Endodermal cell (in vitro differentiated cells): ENCODE data around the gene ADAMTS12. TPM values are rescaled to one million over a fixed set of nuclear protein-coding genes. Genes with fewer than 3 reads are reported as not detected.

ENCODE experiments used
- DNase-seq: peaks from one replicate; pipeline ENCODE4 v3.0.0-alpha.2; 2017
- H3K27ac ChIP-seq: 2 replicates; pipeline ENCODE4 v1.5.1; 2013; ENCODE audit warnings: mild to moderate bottlenecking, low read depth, low read length, moderate library complexity
- H3K27me3 ChIP-seq: 2 replicates; pipeline ENCODE4 v1.6.1; 2013; ENCODE audit warnings: mild to moderate bottlenecking, low read length, moderate library complexity; ENCODE audit not compliant: insufficient read depth, control insufficient read depth, poor library complexity, severe bottlenecking
- H3K36me3 ChIP-seq: 2 replicates; pipeline ENCODE4 v1.7.0; 2013; ENCODE audit warnings: mild to moderate bottlenecking, low read length, moderate library complexity; ENCODE audit not compliant: control insufficient read depth, insufficient read depth
- H3K4me1 ChIP-seq: one replicate; pipeline ENCODE4 v1.7.0; 2013; ENCODE audit warnings: low read length; ENCODE audit not compliant: control insufficient read depth, insufficient read depth
- H3K4me3 ChIP-seq: 2 replicates; pipeline ENCODE4 v1.5.1; 2013; ENCODE audit warnings: mild to moderate bottlenecking, low read length, moderate library complexity
- H3K9ac ChIP-seq: 2 replicates; pipeline ENCODE4 v1.6.1; 2013; ENCODE audit warnings: mild to moderate bottlenecking, low read length, moderate library complexity; ENCODE audit not compliant: poor library complexity, severe bottlenecking; ENCODE audit errors: extremely low read depth
- H3K9me3 ChIP-seq: 2 replicates; pipeline ENCODE4 v1.6.1; 2013; ENCODE audit warnings: mild to moderate bottlenecking, low read length, moderate library complexity; ENCODE audit not compliant: control insufficient read depth
- H3K27ac Mint-ChIP-seq: 2 replicates; pipeline ENCODE4 v1.8.0; 2020; ENCODE audit warnings: mixed read lengths
- H3K27me3 Mint-ChIP-seq: 2 replicates; pipeline ENCODE4 v1.8.0; 2021; ENCODE audit warnings: mild to moderate bottlenecking, mixed read lengths; ENCODE audit not compliant: insufficient read depth
- H3K36me3 Mint-ChIP-seq: 2 replicates; pipeline ENCODE4 v1.8.0; 2020; ENCODE audit warnings: low read depth, mixed read lengths
- H3K4me1 Mint-ChIP-seq: 2 replicates; pipeline ENCODE4 v1.8.0; 2020; ENCODE audit warnings: mixed read lengths
- H3K4me3 Mint-ChIP-seq: 2 replicates; pipeline ENCODE4 v1.8.0; 2020; ENCODE audit warnings: mild to moderate bottlenecking, moderate library complexity, mixed read lengths
- H3K9me3 Mint-ChIP-seq: 2 replicates; pipeline ENCODE4 v1.8.0; 2020; ENCODE audit warnings: mild to moderate bottlenecking, mixed read lengths
- CTCF ChIP-seq: fragments of 200-600 bp; sonication (generic); conservative IDR thresholded peaks from 2 replicates; pipeline ENCODE4 v1.5.0; 2021; ENCODE audit warnings: antibody characterized with exemption, mild to moderate bottlenecking
- WGBS, 2 experiments: methylation state at CpG; one replicate each; pipeline versions ENCODE4 v1.1.5 to v1.1.7; 2013; ENCODE audit warnings: missing lambda C conversion rate in 2 of 2, mixed read lengths in 1 of 2; ENCODE audit not compliant: insufficient coverage in 1 of 2, insufficient read length in 1 of 2; 5-methylcytosine and 5-hydroxymethylcytosine counted together
- total RNA-seq, 2 donors: library from RNA; stranded (reverse); fragmentation: NEBNext Ultra II Directional in 1 of 2; extraction: Animal tissue kit (Norgen Biotek cat#: 25700) in 1 of 2; gene quantifications; 2 replicates in 1 of 2; 3 replicates in 1 of 2; pipeline ENCODE4 v1.2.1, GENCODE V29; 2021

ADAMTS12 gene
- total RNA-seq, 2 donors from 2014 or later = 80.2 to 123 TPM

GRCh38 chr5:33831041-33831440 lies 60.7 kb downstream of the ADAMTS12 start:
- Histone ChIP-seq H3K36me3 (no peaks in the 10 kb centered on the region), H3K27ac (no peak overlapping the region), H3K9me3 (no peaks in the 10 kb centered on the region), H3K4me3 (no peak overlapping the region), H3K9ac (no peak overlapping the region), H3K27me3 (no peaks in the 10 kb centered on the region), H3K4me1 (no peaks in the 10 kb centered on the region)
- Mint-ChIP-seq H3K4me1 (no peaks in the 10 kb centered on the region), H3K36me3 (peaks cover 6% of the 10 kb centered on the region), H3K27me3 (no peaks in the 10 kb centered on the region), H3K27ac (no peak overlapping the region), H3K4me3 (no peak overlapping the region), H3K9me3 (no peaks in the 10 kb centered on the region)
- no CpG with 5 or more reads among the region's 1 CpG for WGBS, 2 experiments
- DNase-seq = no peak
- TF ChIP-seq CTCF = no peak

GRCh38 chr5:33829430-33829829 lies 62.4 kb downstream of the ADAMTS12 start:
- Histone ChIP-seq H3K4me1 (no peaks in the 10 kb centered on the region), H3K27me3 (no peaks in the 10 kb centered on the region), H3K36me3 (no peaks in the 10 kb centered on the region), H3K27ac (no peak overlapping the region), H3K9ac (no peak overlapping the region), H3K9me3 (no peaks in the 10 kb centered on the region), H3K4me3 (no peak overlapping the region)
- Mint-ChIP-seq H3K4me1 (no peaks in the 10 kb centered on the region), H3K4me3 (no peak overlapping the region), H3K36me3 (peaks cover 6% of the 10 kb centered on the region), H3K27me3 (no peaks in the 10 kb centered on the region), H3K27ac (no peak overlapping the region), H3K9me3 (no peaks in the 10 kb centered on the region)
- 88 to 92% methylated on average over 1 of the region's 1 CpG for WGBS, 2 experiments
- TF ChIP-seq CTCF = no peak
- DNase-seq = no peak

GRCh38 chr5:33828626-33829308 lies 63.0 kb downstream of the ADAMTS12 start:
- H3K27me3 Mint-ChIP-seq = no peaks in the 10 kb centered on the region
- H3K4me3 Mint-ChIP-seq = no peak overlapping the region
- peaks cover 8% of the 10 kb centered on the region for H3K36me3 Mint-ChIP-seq
- no peak overlapping the region for H3K9ac ChIP-seq
- no peaks in the 10 kb centered on the region for H3K27me3 ChIP-seq
- H3K27ac Mint-ChIP-seq = no peak overlapping the region
- no peak for DNase-seq
- no peak for TF ChIP-seq CTCF
- WGBS, 2 experiments = 93 to 98% methylated on average over 4 to 7 of the region's 7 CpGs
- H3K36me3 ChIP-seq = no peaks in the 10 kb centered on the region
- no peak overlapping the region for H3K27ac ChIP-seq
- no peak overlapping the region for H3K4me3 ChIP-seq
- no peaks in the 10 kb centered on the region for H3K4me1 Mint-ChIP-seq
- H3K9me3 Mint-ChIP-seq = no peaks in the 10 kb centered on the region
- no peaks in the 10 kb centered on the region for H3K4me1 ChIP-seq
- H3K9me3 ChIP-seq = no peaks in the 10 kb centered on the region
